ENCODE results near the gene NCKIPSD.

The NCKIPSD gene

GRCh38 chr3:48696601-48697000, 10.9 kb upstream of the NCKIPSD start:
- no peak for DNase-seq (ENCODE audit: low read depth in 2 of 2)

- DNase-seq (ENCODE audit: low read depth in 2 of 2): no peak
These were observed 10.4 kb upstream of the NCKIPSD start for GRCh38 chr3:48696156-48696555.

- no peak for DNase-seq (ENCODE audit: low read depth in 2 of 2)
These were observed 9.7 kb upstream of the NCKIPSD start for GRCh38 chr3:48695393-48695753.

- no peak for DNase-seq (ENCODE audit: low read depth in 2 of 2)
These were observed 9.1 kb upstream of the NCKIPSD start for GRCh38 chr3:48694610-48695392.

- DNase-seq (ENCODE audit: low read depth in 2 of 2): no peak
These were observed 8.1 kb upstream of the NCKIPSD start for GRCh38 chr3:48693826-48694225.

- no peak for DNase-seq (ENCODE audit: low read depth in 2 of 2)
These were observed 6.8 kb upstream of the NCKIPSD start for GRCh38 chr3:48692551-48692950.

GRCh38 chr3:48690846-48691458, 5.2 kb upstream of the NCKIPSD start:
- no peak for DNase-seq (ENCODE audit: low read depth in 2 of 2)

GRCh38 chr3:48689384-48689783, 3.7 kb upstream of the NCKIPSD start:
- DNase-seq (ENCODE audit: low read depth in 2 of 2): no peak

- no peak for DNase-seq (ENCODE audit: low read depth in 2 of 2)
These were observed 3.0 kb upstream of the NCKIPSD start for GRCh38 chr3:48688737-48689075.

- DNase-seq (ENCODE audit: low read depth in 2 of 2): no peak
These were observed 2.5 kb upstream of the NCKIPSD start for GRCh38 chr3:48688032-48688736.

GRCh38 chr3:48687220-48687678, 1.5 kb upstream of the NCKIPSD start:
- DNase-seq (ENCODE audit: low read depth in 2 of 2): no peak

- DNase-seq (ENCODE audit: low read depth in 2 of 2): no peak
These were observed 964 bp upstream of the NCKIPSD start for GRCh38 chr3:48686538-48687219.

- no peak for DNase-seq (ENCODE audit: low read depth in 2 of 2)
These were observed 467 bp downstream of the NCKIPSD start for GRCh38 chr3:48685293-48685602.

GRCh38 chr3:48684480-48685143, 1.1 kb downstream of the NCKIPSD start:
- no peak for DNase-seq (ENCODE audit: low read depth in 2 of 2)

- DNase-seq (ENCODE audit: low read depth in 2 of 2): no peak
These were observed 1.7 kb downstream of the NCKIPSD start for GRCh38 chr3:48684054-48684349.

- DNase-seq (ENCODE audit: low read depth in 2 of 2): no peak
These were observed 2.9 kb downstream of the NCKIPSD start for GRCh38 chr3:48682786-48683185.

- no peak for DNase-seq (ENCODE audit: low read depth in 2 of 2)
These were observed 3.6 kb downstream of the NCKIPSD start for GRCh38 chr3:48681974-48682610.

GRCh38 chr3:48681541-48681880, 4.2 kb downstream of the NCKIPSD start:
- no peak for DNase-seq (ENCODE audit: low read depth in 2 of 2)

- no peak for DNase-seq (ENCODE audit: low read depth in 2 of 2)
These were observed 4.7 kb downstream of the NCKIPSD start for GRCh38 chr3:48680811-48681540.

- DNase-seq (ENCODE audit: low read depth in 2 of 2): no peak
These were observed 6.0 kb downstream of the NCKIPSD start for GRCh38 chr3:48679411-48680391.
